ENCODE results near the gene ZNF687. TPM values are rescaled to one million over a fixed set of nuclear protein-coding genes. Genes with fewer than 3 reads are reported as not detected.

The ZNF687 gene
- total and polyA plus RNA-seq, 9 donors, result 6.4 to 37.2 (median 24.6) TPM

DNA sequence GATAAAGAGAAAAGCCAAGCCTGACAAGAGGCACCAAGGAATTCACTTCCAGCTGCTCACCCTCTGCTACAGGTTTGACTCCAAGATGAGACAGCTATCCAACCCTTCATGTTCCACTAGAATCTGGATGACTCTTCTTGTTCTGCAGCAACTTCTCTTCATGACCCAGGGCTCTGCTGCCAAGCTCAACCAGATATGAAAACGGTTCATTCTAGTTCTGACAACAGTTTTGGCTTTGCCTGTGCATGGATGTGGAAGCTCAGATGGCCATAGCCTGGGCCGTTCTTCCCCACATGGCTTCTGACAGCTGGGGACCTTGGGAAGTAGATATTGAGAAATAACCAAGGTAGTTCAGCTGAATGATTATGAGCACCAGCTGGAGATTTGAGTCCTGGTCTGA, 31.4 kb downstream of the ZNF687 start:
- WGBS, 3 donors, result 9 to 16% (median 12%) methylated on average over 2 of the region's 2 CpGs
- H3K27ac ChIP-seq, result peak overlapping the region in 1 of 2 donors; percentile 13

DNA sequence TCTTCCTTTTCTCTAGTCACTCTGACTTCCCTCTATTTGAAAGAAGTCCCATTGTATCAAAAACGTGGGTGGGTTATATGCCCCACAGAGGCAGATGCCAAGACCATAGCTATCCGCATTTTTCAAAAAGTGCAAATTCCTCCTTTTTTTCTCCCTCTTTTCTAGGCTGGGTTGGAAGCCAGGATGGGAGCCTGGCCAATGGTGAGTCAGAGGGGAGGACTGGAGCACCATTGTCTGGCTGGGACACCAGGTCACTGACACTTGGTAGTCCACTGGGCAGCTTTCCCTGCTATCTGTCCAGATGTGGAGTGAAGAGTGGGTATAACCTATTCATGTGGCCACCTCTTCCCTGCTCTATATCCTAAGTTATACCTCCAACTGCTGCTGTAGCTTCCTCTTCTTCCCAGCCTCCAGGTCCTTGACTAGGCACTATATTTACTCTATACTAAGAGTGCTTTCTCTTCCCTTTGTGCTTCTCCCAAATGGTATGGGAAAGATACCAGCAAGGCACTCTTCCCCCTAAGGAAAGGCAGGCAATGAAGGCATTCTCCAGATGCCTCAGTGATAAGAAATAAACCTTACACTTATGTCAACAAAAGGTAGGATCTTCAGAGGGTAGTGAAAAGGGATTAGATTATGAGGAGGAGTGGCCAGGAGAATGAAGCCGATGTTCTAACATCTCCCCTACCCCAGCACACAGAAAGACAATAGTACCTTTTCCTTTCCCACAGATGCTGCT, 32.2 kb downstream of the ZNF687 start:
- Histone ChIP-seq H3K4me3 (no peak overlapping the region), H3K9me3 (no peaks in the 10 kb centered on the region), H3K36me3 (no peaks in the 10 kb centered on the region), H3K4me1 (ENCODE audit: insufficient read depth) (peaks cover 29% of the 10 kb centered on the region), H3K27ac (peak overlapping the region in 1 of 2 donors; percentile 13), H3K27me3 (no peaks in the 10 kb centered on the region)
- DNase-seq, result peak; percentile 88 to 93 (median 91)
- TF ChIP-seq POLR2A (IDR thresholded peaks at IDR 0.05) (no peak), EP300 (IDR thresholded peaks at IDR 0.05) (no peak)
- TF ChIP-seq, protein P1, sequence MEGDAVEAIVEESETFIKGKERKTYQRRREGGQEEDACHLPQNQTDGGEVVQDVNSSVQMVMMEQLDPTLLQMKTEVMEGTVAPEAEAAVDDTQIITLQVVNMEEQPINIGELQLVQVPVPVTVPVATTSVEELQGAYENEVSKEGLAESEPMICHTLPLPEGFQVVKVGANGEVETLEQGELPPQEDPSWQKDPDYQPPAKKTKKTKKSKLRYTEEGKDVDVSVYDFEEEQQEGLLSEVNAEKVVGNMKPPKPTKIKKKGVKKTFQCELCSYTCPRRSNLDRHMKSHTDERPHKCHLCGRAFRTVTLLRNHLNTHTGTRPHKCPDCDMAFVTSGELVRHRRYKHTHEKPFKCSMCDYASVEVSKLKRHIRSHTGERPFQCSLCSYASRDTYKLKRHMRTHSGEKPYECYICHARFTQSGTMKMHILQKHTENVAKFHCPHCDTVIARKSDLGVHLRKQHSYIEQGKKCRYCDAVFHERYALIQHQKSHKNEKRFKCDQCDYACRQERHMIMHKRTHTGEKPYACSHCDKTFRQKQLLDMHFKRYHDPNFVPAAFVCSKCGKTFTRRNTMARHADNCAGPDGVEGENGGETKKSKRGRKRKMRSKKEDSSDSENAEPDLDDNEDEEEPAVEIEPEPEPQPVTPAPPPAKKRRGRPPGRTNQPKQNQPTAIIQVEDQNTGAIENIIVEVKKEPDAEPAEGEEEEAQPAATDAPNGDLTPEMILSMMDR (IDR thresholded peaks at IDR 0.05), result no peak
- WGBS, 3 donors, result 23 to 28% (median 25%) methylated on average over 3 of the region's 3 CpGs
- intact Hi-C loops (cut with DNase I), result no loop called here

More for the DNA sequence above, 31.4 kb downstream of the ZNF687 start:
- H3K4me1 ChIP-seq (ENCODE audit: insufficient read depth), result peaks cover 29% of the 10 kb centered on the region
- DNase-seq, result peak in 1 of 5 donors; percentile 32
- no peaks in the 10 kb centered on the region for H3K9me3 ChIP-seq
- TF ChIP-seq POLR2A (IDR thresholded peaks at IDR 0.05) (no peak), EP300 (IDR thresholded peaks at IDR 0.05) (no peak)
- TF ChIP-seq, protein P1 (IDR thresholded peaks at IDR 0.05), result no peak
- intact Hi-C loops (cut with DNase I), result no loop called here
- no peak overlapping the region for H3K4me3 ChIP-seq
- no peaks in the 10 kb centered on the region for H3K27me3 ChIP-seq
- no peaks in the 10 kb centered on the region for H3K36me3 ChIP-seq

DNA sequence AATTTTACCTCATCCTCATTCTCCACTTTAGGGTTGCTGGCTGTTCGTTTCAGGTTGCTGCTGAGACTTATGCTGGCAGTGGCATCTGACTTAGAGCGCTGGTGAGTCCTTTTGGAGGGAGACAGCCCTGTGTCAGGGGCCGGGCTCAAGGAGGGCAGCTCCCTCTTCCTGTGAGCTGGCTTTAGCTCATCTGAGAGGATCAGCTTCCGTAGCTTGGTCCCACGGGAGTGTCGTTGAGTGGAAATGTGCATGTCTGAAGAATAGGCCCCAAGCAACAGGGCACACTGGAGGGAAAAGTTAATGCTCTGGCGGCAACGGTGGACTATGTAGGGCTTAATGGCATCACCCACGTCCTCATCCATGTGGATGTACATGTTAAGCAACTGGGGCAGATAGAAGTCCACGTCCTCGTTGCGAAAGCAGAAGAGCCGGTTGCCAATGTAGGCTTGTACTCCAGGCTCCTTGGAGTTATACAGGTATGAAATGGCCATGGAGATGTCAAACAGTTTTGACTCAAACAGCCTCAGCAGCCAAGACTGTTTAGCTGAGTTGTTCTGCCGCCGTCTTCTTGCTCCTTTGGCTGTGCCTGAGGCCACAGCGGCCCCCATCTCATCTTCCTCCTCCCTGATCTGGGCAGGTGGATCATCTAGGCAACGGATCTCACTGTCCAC, 33.6 kb downstream of the ZNF687 start:
- no peak for DNase-seq
- H3K27me3 ChIP-seq, result no peaks in the 10 kb centered on the region
- no peaks in the 10 kb centered on the region for H3K9me3 ChIP-seq
- no peak overlapping the region for H3K4me3 ChIP-seq
- H3K4me1 ChIP-seq (ENCODE audit: insufficient read depth), result peaks cover 22% of the 10 kb centered on the region
- H3K27ac ChIP-seq, result no peak overlapping the region
- H3K36me3 ChIP-seq, result no peaks in the 10 kb centered on the region
- intact Hi-C loops (cut with DNase I), result no loop called here
- TF ChIP-seq, protein P1 (IDR thresholded peaks at IDR 0.05), result no peak
- TF ChIP-seq EP300 (IDR thresholded peaks at IDR 0.05), result no peak
- TF ChIP-seq POLR2A (IDR thresholded peaks at IDR 0.05), result no peak
- 86 to 92% (median 89%) methylated on average over 17 of the region's 17 CpGs for WGBS, 3 donors

DNA sequence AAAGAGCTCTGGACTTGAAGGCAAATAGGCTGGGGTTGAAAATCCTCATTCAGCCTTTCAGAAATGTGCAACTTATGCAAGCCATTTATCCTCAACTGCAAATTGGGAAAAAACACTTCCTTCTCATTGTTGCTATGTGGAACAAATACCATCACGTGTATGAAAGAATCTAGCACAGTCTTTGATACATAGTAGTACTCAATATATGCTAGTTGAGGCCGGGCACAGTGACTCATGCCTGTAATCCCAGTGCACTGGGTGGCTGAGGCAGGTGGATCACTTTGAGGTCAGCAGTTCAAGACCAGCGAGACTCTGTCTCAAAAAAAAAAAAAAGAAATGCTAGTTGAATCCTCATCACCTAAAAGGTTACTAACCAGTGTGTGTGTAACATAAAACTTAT, 36.9 kb downstream of the ZNF687 start:
- Histone ChIP-seq H3K27ac (no peak overlapping the region), H3K9me3 (no peaks in the 10 kb centered on the region), H3K36me3 (no peaks in the 10 kb centered on the region), H3K4me1 (ENCODE audit: insufficient read depth) (peaks cover 8% of the 10 kb centered on the region), H3K4me3 (no peak overlapping the region), H3K27me3 (no peaks in the 10 kb centered on the region)
- DNase-seq, result no peak
- TF ChIP-seq, protein P1 (IDR thresholded peaks at IDR 0.05), result no peak
- TF ChIP-seq EP300 (IDR thresholded peaks at IDR 0.05), result no peak
- TF ChIP-seq POLR2A (IDR thresholded peaks at IDR 0.05), result no peak
- 70 to 73% (median 71%) methylated on average over 3 of the region's 3 CpGs for WGBS, 3 donors
- intact Hi-C loops (cut with DNase I), result no loop called here
